HG02840 (cell line): ENCODE measurements around the gene CACNB2.

Experiments
- ATAC-seq: cut with Tn5 transposase; IDR thresholded peaks from one replicate; pipeline ENCODE4 v1.9.1; 2021; ENCODE audit warnings: mild to moderate bottlenecking, moderate library complexity, moderate number of reproducible peaks; ENCODE audit not compliant: unreplicated experiment, low FRiP score

The CACNB2 gene

GRCh38 chr10:18323916-18324315 is 183.7 kb downstream of the CACNB2 start:
- ATAC-seq: no peak

GRCh38 chr10:18325410-18325809 is 185.2 kb downstream of the CACNB2 start:
- no peak for ATAC-seq

GRCh38 chr10:18325889-18326531 is 185.8 kb downstream of the CACNB2 start:
- ATAC-seq: no peak

- ATAC-seq: no peak
Measured at GRCh38 chr10:18328941-18329340, 188.7 kb downstream of the CACNB2 start.

GRCh38 chr10:18332048-18332447 is 191.8 kb downstream of the CACNB2 start:
- ATAC-seq: no peak

- no peak for ATAC-seq
Measured at GRCh38 chr10:18332484-18332883, 192.3 kb downstream of the CACNB2 start.

GRCh38 chr10:18333621-18334020 is 193.4 kb downstream of the CACNB2 start:
- ATAC-seq: no peak

- no peak for ATAC-seq
Measured at GRCh38 chr10:18334116-18334867, 194.1 kb downstream of the CACNB2 start.

GRCh38 chr10:18340496-18341051 is 200.3 kb downstream of the CACNB2 start:
- no peak for ATAC-seq

GRCh38 chr10:18341055-18341454 is 200.8 kb downstream of the CACNB2 start:
- ATAC-seq: no peak

GRCh38 chr10:18343573-18343972 is 203.3 kb downstream of the CACNB2 start:
- ATAC-seq: no peak

- no peak for ATAC-seq
Measured at GRCh38 chr10:18345308-18345707, 205.1 kb downstream of the CACNB2 start.

- ATAC-seq: no peak
Measured at GRCh38 chr10:18350340-18350739, 210.1 kb downstream of the CACNB2 start.

- no peak for ATAC-seq
Measured at GRCh38 chr10:18351421-18351820, 211.2 kb downstream of the CACNB2 start.

- ATAC-seq: no peak
Measured at GRCh38 chr10:18352175-18352574, 212.0 kb downstream of the CACNB2 start.

- ATAC-seq: no peak
Measured at GRCh38 chr10:18359812-18360211, 219.6 kb downstream of the CACNB2 start.

GRCh38 chr10:18362892-18363291 is 222.7 kb downstream of the CACNB2 start:
- no peak for ATAC-seq

GRCh38 chr10:18364987-18365775 is 225.0 kb downstream of the CACNB2 start:
- no peak for ATAC-seq

GRCh38 chr10:18367840-18368239 is 227.6 kb downstream of the CACNB2 start:
- ATAC-seq: no peak

- ATAC-seq: no peak
Measured at GRCh38 chr10:18368273-18368672, 228.0 kb downstream of the CACNB2 start.

GRCh38 chr10:18368682-18369081 is 228.5 kb downstream of the CACNB2 start:
- ATAC-seq: no peak
